Measurements from ENCODE around the gene CPEB2. TPM values are rescaled to one million over a fixed set of nuclear protein-coding genes. Genes with fewer than 3 reads are reported as not detected.
"Not testable (repeated sequence)": the region's sequence is repeated elsewhere in the genome, so short reads cannot be mapped to it uniquely, and the experiment has no call there.

Gene CPEB2
- total RNA-seq, 1 experiment from 2014 or later, result 10.5 TPM

- DNase-seq (ENCODE audit: low read depth), result no peak
These were observed 41.6 kb downstream of the CPEB2 start for GRCh38 chr4:15043922-15044321.

- no peak for DNase-seq (ENCODE audit: low read depth)
These were observed 52.3 kb downstream of the CPEB2 start for GRCh38 chr4:15054541-15054940.

- DNase-seq (ENCODE audit: low read depth), result no peak
These were observed 57.9 kb downstream of the CPEB2 start for GRCh38 chr4:15060213-15060612.

- DNase-seq (ENCODE audit: low read depth), result no peak
These were observed 61.1 kb downstream of the CPEB2 start for GRCh38 chr4:15063341-15063740.

GRCh38 chr4:15065516-15065915, 63.2 kb downstream of the CPEB2 start:
- DNase-seq (ENCODE audit: low read depth), result no peak

GRCh38 chr4:15066140-15066539, 63.9 kb downstream of the CPEB2 start:
- DNase-seq (ENCODE audit: low read depth), result no peak

- no peak for DNase-seq (ENCODE audit: low read depth)
These were observed 66.0 kb downstream of the CPEB2 start for GRCh38 chr4:15068298-15068697.

GRCh38 chr4:15075875-15076274, 73.6 kb downstream of the CPEB2 start:
- DNase-seq (ENCODE audit: low read depth), result no peak

- peak; percentile 6 for DNase-seq (ENCODE audit: low read depth)
These were observed 75.7 kb downstream of the CPEB2 start for GRCh38 chr4:15077969-15078368.

GRCh38 chr4:15078682-15079642, 76.7 kb downstream of the CPEB2 start:
- DNase-seq (ENCODE audit: low read depth), result peak; percentile 2

- no peak for DNase-seq (ENCODE audit: low read depth)
These were observed 82.5 kb downstream of the CPEB2 start for GRCh38 chr4:15084780-15085179.

GRCh38 chr4:15085762-15086161, 83.5 kb downstream of the CPEB2 start:
- DNase-seq (ENCODE audit: low read depth), result not testable (repeated sequence)

- DNase-seq (ENCODE audit: low read depth), result not testable (repeated sequence)
These were observed 84.0 kb downstream of the CPEB2 start for GRCh38 chr4:15086259-15086658.

GRCh38 chr4:15088394-15089035, 86.2 kb downstream of the CPEB2 start:
- DNase-seq (ENCODE audit: low read depth), result no peak

- DNase-seq (ENCODE audit: low read depth), result no peak
These were observed 87.7 kb downstream of the CPEB2 start for GRCh38 chr4:15089979-15090378.

GRCh38 chr4:15100380-15100779, 98.1 kb downstream of the CPEB2 start:
- DNase-seq (ENCODE audit: low read depth), result no peak

GRCh38 chr4:15100994-15101695, 98.9 kb downstream of the CPEB2 start:
- DNase-seq (ENCODE audit: low read depth), result no peak

GRCh38 chr4:15104825-15105224, 102.5 kb downstream of the CPEB2 start:
- DNase-seq (ENCODE audit: low read depth), result no peak

GRCh38 chr4:15106399-15106798, 104.1 kb downstream of the CPEB2 start:
- DNase-seq (ENCODE audit: low read depth), result no peak

GRCh38 chr4:15109600-15109999, 107.3 kb downstream of the CPEB2 start:
- no peak for DNase-seq (ENCODE audit: low read depth)

GRCh38 chr4:15110120-15110571, 107.9 kb downstream of the CPEB2 start:
- DNase-seq (ENCODE audit: low read depth), result no peak

- no peak for DNase-seq (ENCODE audit: low read depth)
These were observed 114.3 kb downstream of the CPEB2 start for GRCh38 chr4:15116509-15117079.

All from RPMI7951 (cell line).